DND-41 (cell line): ENCODE measurements around the gene FAF1.

Source experiments
- ATAC-seq: fragments of 200-7000 bp; cut with Tn5 transposase; 3 replicates; pipeline ENCODE4 v1.9.1; 2021; ENCODE audit warnings: low read depth; ENCODE audit not compliant: insufficient read depth
- DNase-seq: peaks from one replicate; pipeline ENCODE4 v3.0.0-alpha.2; 2020
- H2AFZ ChIP-seq: 2 replicates; pipeline ENCODE4 v1.6.0; 2012; ENCODE audit warnings: low read depth, low read length
- H3K27ac ChIP-seq: 2 replicates; pipeline ENCODE4 v1.5.1; 2012; ENCODE audit warnings: low read length, inconsistent platforms
- H3K27me3 ChIP-seq: fragments of 200-600 bp; sonication (generic); 2 replicates; pipeline ENCODE4 v1.6.0; 2012; ENCODE audit warnings: low read length, mild to moderate bottlenecking, inconsistent platforms; ENCODE audit not compliant: insufficient read depth, poor library complexity
- H3K36me3 ChIP-seq: 2 replicates; pipeline ENCODE4 v1.5.1; 2012; ENCODE audit warnings: low read length, inconsistent platforms; ENCODE audit not compliant: insufficient read depth
- H3K4me1 ChIP-seq: 2 replicates; pipeline ENCODE4 v1.5.1; 2012; ENCODE audit warnings: mild to moderate bottlenecking, low read length; ENCODE audit not compliant: insufficient read depth
- H3K4me2 ChIP-seq: 2 replicates; pipeline ENCODE4 v1.6.0; 2012; ENCODE audit warnings: mild to moderate bottlenecking, moderate library complexity, low read length, inconsistent platforms; ENCODE audit not compliant: insufficient read depth
- H3K4me3 ChIP-seq, 2 experiments: fragments of 200-600 bp in 1 of 2; shearing (Covaris generic) in 1 of 2; 2 replicates each; pipeline ENCODE4 v1.5.1; 2012 to 2016; ENCODE audit warnings: inconsistent platforms in 2 of 2, low read length in 2 of 2, mild to moderate bottlenecking in 2 of 2, low read depth in 1 of 2, moderate library complexity in 1 of 2
- H3K79me2 ChIP-seq: 2 replicates; pipeline ENCODE4 v1.6.0; 2012; ENCODE audit warnings: low read length, inconsistent platforms; ENCODE audit not compliant: insufficient read depth
- H3K9ac ChIP-seq: 2 replicates; pipeline ENCODE4 v1.6.0; 2012; ENCODE audit warnings: low read depth, mild to moderate bottlenecking, inconsistent platforms, low read length, moderate library complexity
- H3K9me3 ChIP-seq: 2 replicates; pipeline ENCODE4 v1.5.1; 2012; ENCODE audit warnings: low read length, moderate library complexity, mild to moderate bottlenecking, inconsistent platforms; ENCODE audit not compliant: insufficient read depth, severe bottlenecking
- H4K20me1 ChIP-seq: 2 replicates; pipeline ENCODE4 v1.6.0; 2012; ENCODE audit warnings: low read length; ENCODE audit not compliant: insufficient read depth
- EZH2 ChIP-seq: IDR thresholded peaks from 3 replicates; pipeline ENCODE4 v1.6.1; 2012; ENCODE audit warnings: borderline replicate concordance, low read depth, mild to moderate bottlenecking, moderate library complexity, low read length, inconsistent platforms; ENCODE audit not compliant: severe bottlenecking
- TF ChIP-seq, protein P1 (sequence below): IDR thresholded peaks from 2 replicates; pipeline ENCODE4 v1.5.1; 2012; ENCODE audit warnings: borderline replicate concordance, low read length, moderate library complexity, mild to moderate bottlenecking; ENCODE audit not compliant: poor library complexity, severe bottlenecking; ENCODE audit errors: extremely low read depth

The FAF1 gene

DNA sequence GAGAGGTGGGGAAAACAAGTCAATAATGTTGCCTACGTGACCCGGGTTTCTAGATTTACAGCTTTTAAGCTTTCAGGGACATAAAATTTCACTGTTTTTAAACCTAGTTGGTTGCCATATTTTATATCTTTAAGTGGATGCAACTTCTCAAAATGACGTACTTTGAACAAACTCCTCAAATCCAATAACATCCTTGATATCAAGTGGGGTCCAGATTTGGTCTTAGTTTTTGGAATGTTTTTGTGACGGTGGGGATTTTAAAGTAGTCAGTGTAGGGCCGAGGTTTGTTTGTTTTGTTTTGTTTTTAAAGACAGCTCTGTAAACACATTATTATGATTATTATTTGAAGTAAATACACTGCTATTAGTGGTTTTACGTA, 10.4 kb upstream of the FAF1 start:
- H3K79me2 ChIP-seq = peaks cover 93% of the 10 kb centered on the region
- no peak for ATAC-seq
- no peaks in the 10 kb centered on the region for H3K27me3 ChIP-seq
- H3K27ac ChIP-seq = peak overlapping the region; percentile 94
- no peaks in the 10 kb centered on the region for H3K9me3 ChIP-seq
- H3K4me1 ChIP-seq = peaks cover 47% of the 10 kb centered on the region
- TF ChIP-seq, protein P1, sequence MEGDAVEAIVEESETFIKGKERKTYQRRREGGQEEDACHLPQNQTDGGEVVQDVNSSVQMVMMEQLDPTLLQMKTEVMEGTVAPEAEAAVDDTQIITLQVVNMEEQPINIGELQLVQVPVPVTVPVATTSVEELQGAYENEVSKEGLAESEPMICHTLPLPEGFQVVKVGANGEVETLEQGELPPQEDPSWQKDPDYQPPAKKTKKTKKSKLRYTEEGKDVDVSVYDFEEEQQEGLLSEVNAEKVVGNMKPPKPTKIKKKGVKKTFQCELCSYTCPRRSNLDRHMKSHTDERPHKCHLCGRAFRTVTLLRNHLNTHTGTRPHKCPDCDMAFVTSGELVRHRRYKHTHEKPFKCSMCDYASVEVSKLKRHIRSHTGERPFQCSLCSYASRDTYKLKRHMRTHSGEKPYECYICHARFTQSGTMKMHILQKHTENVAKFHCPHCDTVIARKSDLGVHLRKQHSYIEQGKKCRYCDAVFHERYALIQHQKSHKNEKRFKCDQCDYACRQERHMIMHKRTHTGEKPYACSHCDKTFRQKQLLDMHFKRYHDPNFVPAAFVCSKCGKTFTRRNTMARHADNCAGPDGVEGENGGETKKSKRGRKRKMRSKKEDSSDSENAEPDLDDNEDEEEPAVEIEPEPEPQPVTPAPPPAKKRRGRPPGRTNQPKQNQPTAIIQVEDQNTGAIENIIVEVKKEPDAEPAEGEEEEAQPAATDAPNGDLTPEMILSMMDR = no peak
- no peak for TF ChIP-seq EZH2
- H3K4me2 ChIP-seq = peak overlapping the region; percentile 62
- peaks cover 39% of the 10 kb centered on the region for H3K36me3 ChIP-seq
- H3K4me3 ChIP-seq = peak overlapping the region; percentile 65 to 97
- H4K20me1 ChIP-seq = peaks cover 16% of the 10 kb centered on the region
- H3K9ac ChIP-seq = peak overlapping the region; percentile 100
- no peak for DNase-seq
- no peak overlapping the region for H2AFZ ChIP-seq

DNA sequence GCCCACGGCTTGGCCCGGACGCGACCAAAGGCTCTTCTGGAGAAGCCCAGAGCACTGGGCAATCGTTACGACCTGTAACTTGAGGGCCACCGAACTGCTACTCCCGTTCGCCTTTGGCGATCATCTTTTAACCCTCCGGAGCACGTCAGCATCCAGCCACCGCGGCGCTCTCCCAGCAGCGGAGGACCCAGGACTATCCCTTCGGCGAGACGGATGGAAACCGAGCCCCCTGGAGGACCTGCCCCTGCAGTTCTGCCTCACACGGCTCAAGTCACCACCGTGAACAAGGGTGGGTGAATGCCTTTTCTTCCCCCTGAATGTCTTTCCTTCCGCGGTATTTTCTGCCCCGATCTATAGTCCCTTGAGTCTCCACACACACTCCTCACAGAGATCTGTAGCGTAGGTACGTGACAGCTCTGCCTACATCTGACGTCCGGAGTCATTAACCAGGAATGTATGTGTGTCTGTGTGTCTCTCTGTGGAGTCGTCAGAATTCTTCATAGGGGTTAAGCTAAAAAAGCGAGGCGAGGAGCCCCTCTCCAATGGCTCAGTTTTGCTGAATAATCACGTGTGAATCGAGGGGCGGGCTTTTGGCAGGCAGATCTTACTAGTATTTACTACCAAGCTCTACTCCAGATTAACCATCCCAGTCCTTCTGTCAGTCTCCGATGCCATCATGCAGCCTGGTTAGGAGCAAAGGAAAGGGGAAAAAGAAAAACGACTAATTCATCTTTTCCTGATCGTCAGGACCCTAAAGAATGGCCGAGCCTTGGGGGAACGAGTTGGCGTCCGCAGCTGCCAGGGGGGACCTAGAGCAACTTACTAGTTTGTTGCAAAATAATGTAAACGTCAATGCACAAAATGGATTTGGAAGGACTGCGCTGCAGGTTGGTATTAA, 9.8 kb upstream of the FAF1 start, which contains the start of gene CDKN2C:
CDKN2C (plus strand) TSS at position 635 of the 898 bp plus-strand sequence; CDS start at position 759, 124 bp downstream.
- DNase-seq (peak; percentile 89), ATAC-seq (peak; percentile 60)
- Histone ChIP-seq H3K9me3 (no peaks in the 10 kb centered on the region), H3K9ac (peak within 1 kb of the TSS; percentile 100), H3K4me1 (peaks cover 41% of the 10 kb centered on the region), H4K20me1 (peaks cover 16% of the 10 kb centered on the region), H2AFZ (peak within 1 kb of the TSS; percentile 35), H3K27ac (peak within 1 kb of the TSS; percentile 94), H3K4me3 (peak within 1 kb of the TSS; percentile 65 to 97), H3K79me2 (peaks cover 86% of the 10 kb centered on the region), H3K27me3 (no peaks in the 10 kb centered on the region), H3K4me2 (peak within 1 kb of the TSS; percentile 62), H3K36me3 (peaks cover 37% of the 10 kb centered on the region)
- TF ChIP-seq, protein P1 = no peak

DNA sequence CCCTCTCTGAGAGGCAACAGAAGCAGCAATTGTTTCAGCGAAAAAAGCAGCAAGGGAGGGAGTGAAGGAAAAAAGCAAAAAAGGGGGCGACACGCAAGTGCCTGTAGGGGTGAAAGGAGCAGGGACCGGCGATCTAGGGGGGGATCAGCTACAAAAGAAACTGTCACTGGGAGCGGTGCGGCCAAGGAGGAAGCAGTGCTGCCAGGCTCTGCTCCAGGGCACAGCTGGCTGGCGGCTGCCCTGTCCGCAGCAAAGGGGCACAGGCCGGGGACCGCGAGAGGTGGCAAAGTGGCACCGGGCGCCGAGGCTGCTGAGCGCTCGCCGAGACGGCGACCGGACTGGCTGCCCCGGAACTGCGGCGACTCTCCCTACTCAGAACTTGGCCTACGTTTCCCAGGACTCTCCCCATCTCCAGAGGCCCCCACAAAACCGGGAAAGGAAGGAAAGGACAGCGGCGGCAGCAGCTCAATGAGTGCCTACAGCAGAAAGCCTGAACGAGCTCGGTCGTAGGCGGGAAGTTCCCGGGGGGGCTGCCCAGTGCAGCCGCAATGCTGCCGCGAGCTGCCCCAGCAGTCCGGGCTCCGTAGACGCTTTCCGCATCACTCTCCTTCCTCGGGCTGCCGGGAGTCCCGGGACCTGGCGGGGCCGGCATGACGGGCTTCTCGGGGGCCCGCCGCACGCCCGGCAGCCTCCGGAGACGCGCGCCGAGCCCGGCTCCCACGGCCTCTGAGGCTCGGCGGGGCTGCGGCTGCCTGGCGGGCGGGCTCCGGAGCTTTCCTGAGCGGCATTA, 8.9 kb upstream of the FAF1 start:
- Histone ChIP-seq H3K27me3 (no peaks in the 10 kb centered on the region), H3K9me3 (no peaks in the 10 kb centered on the region), H3K4me2 (peak overlapping the region; percentile 62), H2AFZ (peak overlapping the region; percentile 35), H4K20me1 (peaks cover 16% of the 10 kb centered on the region), H3K9ac (peak overlapping the region; percentile 100), H3K4me3 (peak overlapping the region; percentile 65 to 97), H3K36me3 (peaks cover 28% of the 10 kb centered on the region), H3K27ac (peak overlapping the region; percentile 94), H3K4me1 (peaks cover 33% of the 10 kb centered on the region), H3K79me2 (peaks cover 78% of the 10 kb centered on the region)
- DNase-seq (no peak), ATAC-seq (peak; percentile 28)
- no peak for TF ChIP-seq EZH2
- TF ChIP-seq, protein P1 = peak; percentile 13
